ENCODE results near the gene TMEM132D. TPM values are rescaled to one million over a fixed set of nuclear protein-coding genes. Genes with fewer than 3 reads are reported as not detected.

Gene TMEM132D
- total RNA-seq, 4 donors from 2014 or later: not detected

DNA sequence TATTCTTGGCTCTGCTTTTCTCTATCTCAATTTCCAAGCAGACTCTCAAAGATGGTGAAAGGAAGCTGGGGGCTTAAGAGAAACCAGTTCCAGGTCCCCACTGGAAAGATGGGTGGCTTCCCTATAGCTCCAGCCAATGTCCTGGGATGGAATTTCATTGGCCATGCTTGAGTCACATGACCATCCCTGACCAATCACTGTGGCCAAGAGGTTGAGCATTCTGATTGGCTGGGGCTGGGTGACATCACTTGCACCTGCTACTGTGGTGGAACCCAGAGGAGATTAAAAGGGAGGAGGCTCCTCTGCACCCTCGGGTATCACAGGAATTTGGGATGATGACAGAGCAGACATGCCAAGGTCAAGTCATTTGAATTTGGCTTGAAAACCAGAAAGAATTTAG lies 436.5 kb downstream of the TMEM132D start:
- ATAC-seq (ENCODE audit: low FRiP score) (no peak), DNase-seq (ENCODE audit: low spot score) (no peak)
- TF ChIP-seq, protein P1, sequence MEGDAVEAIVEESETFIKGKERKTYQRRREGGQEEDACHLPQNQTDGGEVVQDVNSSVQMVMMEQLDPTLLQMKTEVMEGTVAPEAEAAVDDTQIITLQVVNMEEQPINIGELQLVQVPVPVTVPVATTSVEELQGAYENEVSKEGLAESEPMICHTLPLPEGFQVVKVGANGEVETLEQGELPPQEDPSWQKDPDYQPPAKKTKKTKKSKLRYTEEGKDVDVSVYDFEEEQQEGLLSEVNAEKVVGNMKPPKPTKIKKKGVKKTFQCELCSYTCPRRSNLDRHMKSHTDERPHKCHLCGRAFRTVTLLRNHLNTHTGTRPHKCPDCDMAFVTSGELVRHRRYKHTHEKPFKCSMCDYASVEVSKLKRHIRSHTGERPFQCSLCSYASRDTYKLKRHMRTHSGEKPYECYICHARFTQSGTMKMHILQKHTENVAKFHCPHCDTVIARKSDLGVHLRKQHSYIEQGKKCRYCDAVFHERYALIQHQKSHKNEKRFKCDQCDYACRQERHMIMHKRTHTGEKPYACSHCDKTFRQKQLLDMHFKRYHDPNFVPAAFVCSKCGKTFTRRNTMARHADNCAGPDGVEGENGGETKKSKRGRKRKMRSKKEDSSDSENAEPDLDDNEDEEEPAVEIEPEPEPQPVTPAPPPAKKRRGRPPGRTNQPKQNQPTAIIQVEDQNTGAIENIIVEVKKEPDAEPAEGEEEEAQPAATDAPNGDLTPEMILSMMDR (IDR thresholded peaks at IDR 0.05): no peak

GRCh38 chr12:129466499-129466898 lies 437.3 kb downstream of the TMEM132D start:
- ATAC-seq (ENCODE audit: low FRiP score): no peak
- TF ChIP-seq, protein P1 (IDR thresholded peaks at IDR 0.05): no peak
- no peak for DNase-seq (ENCODE audit: low spot score)

- TF ChIP-seq, protein P1 (IDR thresholded peaks at IDR 0.05): no peak
- no peak for ATAC-seq (ENCODE audit: low FRiP score)
- no peak for DNase-seq (ENCODE audit: low spot score)
Measured at GRCh38 chr12:129459886-129460285, 443.9 kb downstream of the TMEM132D start.

DNA sequence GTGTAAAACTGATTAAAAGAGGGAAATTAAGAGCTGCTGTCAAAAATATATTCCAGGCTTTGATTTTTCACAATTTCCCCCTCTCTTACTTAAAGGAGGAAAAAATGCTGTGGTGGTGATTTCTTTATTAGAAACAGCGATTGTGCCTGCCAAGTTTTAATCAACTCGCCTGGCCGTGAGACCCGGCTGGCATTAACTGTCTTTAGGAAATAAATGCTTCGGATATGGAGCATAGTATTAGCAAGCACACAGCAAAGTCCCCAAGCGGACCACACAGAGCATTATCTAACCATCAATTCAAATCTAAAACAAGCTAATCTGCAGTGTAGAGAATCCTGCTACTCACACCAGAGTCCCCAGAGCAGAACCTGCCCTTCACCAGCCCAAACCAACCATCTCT lies 457.1 kb downstream of the TMEM132D start:
- DNase-seq (ENCODE audit: low spot score) (no peak), ATAC-seq (ENCODE audit: low FRiP score) (no peak)
- TF ChIP-seq, protein P1 (IDR thresholded peaks at IDR 0.05): no peak

DNA sequence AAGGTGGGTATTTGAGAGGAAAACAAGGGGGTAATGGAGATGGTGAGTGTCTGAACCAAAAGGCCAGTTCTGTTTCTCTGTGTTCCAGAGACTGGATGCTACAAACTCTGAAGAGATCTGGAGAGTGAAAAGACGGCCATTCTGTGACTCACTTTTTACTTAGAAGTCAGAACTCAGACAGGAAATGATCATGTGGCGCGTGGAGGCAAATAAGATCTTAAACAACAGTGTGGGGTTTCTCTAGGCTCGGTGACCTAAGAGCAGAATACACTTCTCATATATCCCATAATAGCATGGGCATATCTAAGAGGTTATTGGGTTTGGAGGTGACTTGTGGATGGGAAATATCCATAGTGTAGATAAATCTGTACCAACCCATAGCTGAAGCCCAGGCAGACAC lies 463.5 kb downstream of the TMEM132D start:
- ATAC-seq (ENCODE audit: low FRiP score) (no peak), DNase-seq (ENCODE audit: low spot score) (no peak)
- TF ChIP-seq, protein P1 (IDR thresholded peaks at IDR 0.05): no peak

DNA sequence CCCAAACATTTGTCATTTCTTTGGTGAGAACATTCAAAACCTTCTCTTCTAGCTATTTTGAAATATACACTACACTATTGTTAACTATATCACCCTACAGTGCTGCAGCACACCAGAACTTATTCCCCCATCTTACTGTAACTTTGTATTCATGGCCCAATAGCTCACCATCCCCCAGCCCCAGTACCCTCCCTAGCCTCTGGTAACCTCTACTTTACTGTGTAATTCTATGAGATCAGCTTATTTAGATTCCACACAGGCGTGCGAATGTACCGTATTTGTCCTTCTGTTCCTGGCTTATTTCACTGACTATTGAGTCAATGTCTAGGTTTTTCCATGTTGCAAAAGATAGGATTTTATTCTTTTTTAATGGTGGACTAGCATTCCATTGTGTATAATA lies 469.0 kb downstream of the TMEM132D start:
- DNase-seq (ENCODE audit: low spot score): no peak
- TF ChIP-seq, protein P1 (IDR thresholded peaks at IDR 0.05): no peak
- no peak for ATAC-seq (ENCODE audit: low FRiP score)

GRCh38 chr12:129428240-129428936 lies 475.4 kb downstream of the TMEM132D start:
- TF ChIP-seq, protein P1 (IDR thresholded peaks at IDR 0.05): no peak
- DNase-seq (ENCODE audit: low spot score): no peak
- no peak for ATAC-seq (ENCODE audit: low FRiP score)

All from omental fat pad (tissue), 4 donors.